Psoas muscle (tissue), 8 donors: Measurements from ENCODE around the gene OR1Q1. TPM values are rescaled to one million over a fixed set of nuclear protein-coding genes. Genes with fewer than 3 reads are reported as not detected.
"Not testable (repeated sequence)": the region's sequence is repeated elsewhere in the genome, so short reads cannot be mapped to it uniquely, and the experiment has no call there.

ENCODE experiments used
- ATAC-seq, 4 donors: fragments of 200-7000 bp; cut with Tn5 transposase; one replicate each; pipeline ENCODE4 v1.9.1; 2020; ENCODE audit warnings: moderate library complexity in 3 of 4, mild to moderate bottlenecking in 2 of 4
- DNase-seq, 2 donors: peaks; one replicate each; pipeline ENCODE4 v3.0.0-alpha.2; 2020
- H3K27ac ChIP-seq: fragments of 200-600 bp; one replicate; pipeline ENCODE4 v1.8.0; 2022
- H3K27me3 ChIP-seq, 3 donors: fragments of 200-600 bp in 1 of 3; one replicate each; pipeline versions ENCODE4 v1.6.1 to v1.8.0; 2013 to 2022; ENCODE audit warnings: low read length in 2 of 3, mild to moderate bottlenecking in 2 of 3, moderate library complexity in 1 of 3; ENCODE audit not compliant: insufficient read depth in 3 of 3
- H3K36me3 ChIP-seq, 2 donors: fragments of 200-600 bp in 1 of 2; one replicate each; pipeline versions ENCODE4 v1.6.1 to v1.8.0; 2013 to 2022; ENCODE audit warnings: low read depth in 1 of 2, mild to moderate bottlenecking in 1 of 2, moderate library complexity in 1 of 2; ENCODE audit not compliant: insufficient read depth in 1 of 2
- H3K4me1 ChIP-seq: fragments of 200-600 bp; one replicate; pipeline ENCODE4 v1.8.0; 2022
- H3K4me3 ChIP-seq: fragments of 200-600 bp; one replicate; pipeline ENCODE4 v1.8.0; 2022; ENCODE audit warnings: mild to moderate bottlenecking
- H3K9me3 ChIP-seq: fragments of 200-600 bp; one replicate; pipeline ENCODE4 v1.8.0; 2022
- CTCF ChIP-seq: fragments of 200-600 bp; IDR thresholded peaks from one replicate; pipeline ENCODE4 v1.8.0; 2022; ENCODE audit warnings: antibody characterized with exemption
- WGBS, 3 donors: extraction: QIAGEN DNeasy Blood & Tissue Kit; methylation state at CpG; one replicate each; pipeline versions ENCODE4 v1.1.6 to v1.1.7; 2013; 5-methylcytosine and 5-hydroxymethylcytosine counted together
- intact Hi-C, 2 donors: fragments of 100-400 bp; cut with DNase I; formaldehyde crosslinking; loops; one replicate each; pipeline versions ENCODE4 v1.11.0 to v1.14.2; 2022
- long read RNA-seq, 2 donors: library from polyadenylated mRNA; unstranded; transcript quantifications; one replicate each; pipeline ENCODE4 v2.0.0, GENCODE V29; 2021
- polyA plus RNA-seq, 3 donors: library from polyadenylated mRNA; stranded (reverse); fragments of 200-250 nt; gene quantifications; one replicate each; pipeline ENCODE4 v1.2.3, GENCODE V29; 2013
- total RNA-seq, 4 donors: library from RNA; stranded (reverse); fragmentation: NEBNext Ultra II Directional in 2 of 4; extraction: Animal tissue kit (Norgen Biotek cat#: 25700) in 2 of 4; gene quantifications; one replicate each; pipeline versions ENCODE4 v1.2.1 to v1.2.4, GENCODE V29; 2021 to 2023
- donor health status: healthy with polysubstance abuse.
- donor health status: DM: no; HTN: no; CAD: no; lungs with moderate emphysema.
- donor health status: Bipolar disorder and iron deficiency.
- donor health status: healthy.
- donor health status: DM: yes; HTN: yes; CAD: no.
- donor health status: DM: no; HTN: no; CAD: no.
- donor health status: DM: no; HTN: no; CAD: no.
- donor health status: DM: yes; HTN: yes; CAD: no.

Gene OR1Q1
- total RNA-seq: not detected
- polyA plus RNA-seq: not detected
- long read RNA-seq, donor 1: 0 reads
- long read RNA-seq, donor 2: 0 reads

DNA sequence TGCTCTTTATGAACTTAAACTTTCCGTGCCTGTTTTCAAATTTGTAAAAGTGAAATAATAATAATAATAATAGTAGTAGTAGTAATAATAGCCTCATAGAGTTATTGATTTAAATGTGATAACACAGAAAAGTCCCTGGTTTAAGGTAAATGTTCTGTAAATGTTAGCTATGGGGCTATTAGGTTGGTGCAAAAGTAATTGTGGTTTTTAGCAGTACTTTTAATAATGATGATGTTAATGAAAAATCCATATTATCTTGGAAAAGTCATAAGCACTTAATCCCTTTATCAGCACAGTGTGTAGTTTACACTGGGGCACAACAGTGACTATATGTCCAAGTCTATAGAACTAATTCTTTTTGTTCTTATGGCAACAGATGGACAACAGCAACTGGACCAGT is at the start of gene OR1Q1:
Gene OR1Q1, plus strand, starts transcription at position 377 of the 400 bp plus-strand sequence. Its CDS starts 0 bp downstream, at position 377.
- H3K36me3 ChIP-seq: no peaks in the 10 kb centered on the region
- no peak within 1 kb of the TSS for H3K27ac ChIP-seq
- H3K4me3 ChIP-seq: no peak within 1 kb of the TSS
- peaks cover 5% of the 10 kb centered on the region for H3K9me3 ChIP-seq
- DNase-seq (no peak), ATAC-seq (no peak)
- WGBS, 3 donors: 85 to 90% (median 86%) methylated on average over 1 of the region's 1 CpG
- intact Hi-C loops: no loop called here
- no peak for TF ChIP-seq CTCF
- H3K27me3 ChIP-seq: no peaks in the 10 kb centered on the region
- H3K4me1 ChIP-seq: no peaks in the 10 kb centered on the region

DNA sequence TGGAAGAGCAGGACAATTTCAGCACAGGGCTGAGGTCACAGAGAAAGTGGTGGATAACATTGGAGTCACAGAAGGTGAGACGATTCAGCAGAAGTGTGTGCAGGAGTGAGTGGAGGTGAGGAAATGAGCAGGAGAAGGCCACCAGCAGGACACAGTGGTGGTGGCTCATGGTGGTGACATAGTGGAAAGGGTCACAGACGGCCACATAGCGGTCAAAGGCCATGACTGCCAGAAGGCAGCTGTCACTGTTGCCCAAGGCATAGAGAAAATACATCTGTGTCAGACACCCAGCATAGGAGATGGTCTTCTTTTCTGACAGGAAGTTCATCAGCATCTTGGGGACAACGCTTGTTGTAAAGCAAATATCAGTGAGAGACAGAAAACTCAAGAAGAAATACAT is 46.6 kb upstream of the OR1Q1 start:
- no peak for TF ChIP-seq CTCF
- H3K27me3 ChIP-seq: no peaks in the 10 kb centered on the region
- H3K4me3 ChIP-seq: no peak overlapping the region
- no peaks in the 10 kb centered on the region for H3K4me1 ChIP-seq
- no peaks in the 10 kb centered on the region for H3K9me3 ChIP-seq
- H3K27ac ChIP-seq: no peak overlapping the region
- DNase-seq: no peak
- WGBS, 3 donors: 85 to 90% (median 90%) methylated on average over 4 of the region's 4 CpGs
- H3K36me3 ChIP-seq: no peaks in the 10 kb centered on the region
- no peak for ATAC-seq
- intact Hi-C loops: no loop called here

DNA sequence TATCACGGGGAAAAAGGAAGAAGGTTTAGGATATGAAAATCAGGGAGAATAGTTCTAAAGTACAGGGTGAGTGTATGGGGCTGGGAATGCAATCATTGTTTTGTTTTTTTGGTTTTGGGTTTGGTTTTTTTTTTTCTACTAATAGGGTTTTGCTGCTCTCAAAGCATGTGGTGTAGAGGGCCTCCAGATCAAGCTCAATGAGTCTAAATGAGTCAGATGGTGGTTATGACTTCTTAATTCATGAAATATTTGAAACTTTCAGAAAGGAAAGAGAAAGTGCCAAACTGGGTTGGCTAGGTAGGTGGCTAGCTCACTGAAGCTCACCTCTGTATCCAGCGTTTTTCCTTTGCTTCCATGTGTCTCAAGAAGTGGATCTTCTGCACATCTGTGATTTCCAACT is 42.1 kb upstream of the OR1Q1 start:
- ATAC-seq (no peak), DNase-seq (no peak)
- H3K4me3 ChIP-seq: no peak overlapping the region
- no peaks in the 10 kb centered on the region for H3K36me3 ChIP-seq
- H3K27me3 ChIP-seq: no peaks in the 10 kb centered on the region
- H3K4me1 ChIP-seq: no peaks in the 10 kb centered on the region
- no peak overlapping the region for H3K27ac ChIP-seq
- intact Hi-C loops: no loop called here
- no peaks in the 10 kb centered on the region for H3K9me3 ChIP-seq
- 62 to 68% (median 63%) methylated on average over 2 of the region's 2 CpGs for WGBS, 3 donors
- no peak for TF ChIP-seq CTCF

- TF ChIP-seq CTCF: no peak
- Histone ChIP-seq H3K4me1 (no peaks in the 10 kb centered on the region), H3K36me3 (no peaks in the 10 kb centered on the region), H3K4me3 (no peak overlapping the region), H3K27me3 (no peaks in the 10 kb centered on the region), H3K27ac (no peak overlapping the region), H3K9me3 (no peaks in the 10 kb centered on the region)
- DNase-seq (no peak), ATAC-seq (no peak)
- intact Hi-C loops: no loop called here
- 64 to 77% (median 71%) methylated on average over 5 of the region's 5 CpGs for WGBS, 3 donors
These were observed 34.7 kb upstream of the OR1Q1 start for GRCh38 chr9:122579874-122580273.

DNA sequence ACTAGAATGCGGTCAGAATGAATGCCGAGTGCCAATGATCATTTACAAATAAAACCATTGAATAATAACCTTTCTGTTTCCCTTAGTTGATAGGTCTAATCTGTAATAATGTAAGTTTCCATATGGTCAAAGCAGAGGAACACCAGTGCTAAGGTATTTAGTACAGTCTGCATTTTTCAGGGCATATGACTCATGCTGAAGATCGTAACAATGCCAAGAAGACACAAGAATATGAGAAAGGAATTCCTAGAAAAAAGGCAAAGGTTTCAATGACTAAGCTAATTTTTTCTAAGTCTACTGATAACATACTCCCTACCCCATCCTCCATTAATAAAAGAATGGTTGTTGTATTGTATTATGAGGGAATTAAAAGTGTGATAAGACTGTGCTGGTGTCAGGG is 34.2 kb upstream of the OR1Q1 start:
- Histone ChIP-seq H3K9me3 (no peaks in the 10 kb centered on the region), H3K27me3 (no peaks in the 10 kb centered on the region), H3K36me3 (no peaks in the 10 kb centered on the region), H3K4me1 (no peaks in the 10 kb centered on the region), H3K4me3 (no peak overlapping the region), H3K27ac (no peak overlapping the region)
- intact Hi-C loops: no loop called here
- no peak for DNase-seq
- WGBS, 3 donors: 79 to 83% (median 82%) methylated on average over 3 of the region's 3 CpGs
- no peak for TF ChIP-seq CTCF
- no peak for ATAC-seq

- ATAC-seq, H3K27ac ChIP-seq, H3K36me3 ChIP-seq, H3K4me1 ChIP-seq, H3K4me3 ChIP-seq, intact Hi-C loops, DNase-seq, H3K9me3 ChIP-seq, H3K27me3 ChIP-seq: not testable (repeated sequence)
- WGBS, 3 donors: 78 to 84% (median 81%) methylated on average over 8 of the region's 8 CpGs
These were observed 31.3 kb upstream of the OR1Q1 start, which contains the start of gene OR1L8 for GRCh38 chr9:122583284-122583683. Gene OR1L8, minus strand, starts transcription at chr9:122583384. Its CDS starts 14,907 bp downstream, at chr9:122568477.
